Stomach (tissue), 9 donors: ENCODE data around the gene DIAPH3. TPM values are rescaled to one million over a fixed set of nuclear protein-coding genes. Genes with fewer than 3 reads are reported as not detected.

ENCODE experiments used
- DNase-seq, 2 donors: peaks; one replicate each; pipeline versions ENCODE4 v3.0.0 to v3.0.0-alpha.2; 2013 to 2019
- H3K27ac ChIP-seq, 5 donors: fragments of 200-600 bp in 4 of 5; sonication (generic) in 4 of 5; one replicate each; pipeline ENCODE4 v1.5.1; 2013 to 2019; ENCODE audit warnings: mild to moderate bottlenecking in 1 of 5, moderate library complexity in 1 of 5
- H3K27me3 ChIP-seq, 3 donors: fragments of 200-600 bp; sonication (generic); one replicate each; pipeline ENCODE4 v1.5.1; 2017 to 2019; ENCODE audit warnings: mixed run types in 1 of 3
- H3K36me3 ChIP-seq, 4 donors: fragments of 200-600 bp; sonication (generic); 1 replicate in 3 of 4; 2 replicates in 1 of 4; pipeline ENCODE4 v1.5.1; 2016 to 2019
- H3K4me1 ChIP-seq, 4 donors: fragments of 200-600 bp; sonication (generic); one replicate each; pipeline ENCODE4 v1.5.1; 2016 to 2019
- H3K4me3 ChIP-seq, 4 donors: fragments of 200-600 bp; sonication (generic) in 3 of 4; one replicate each; pipeline ENCODE4 v1.5.1; 2016 to 2019; ENCODE audit warnings: mild to moderate bottlenecking in 1 of 4
- H3K9me3 ChIP-seq, 4 donors: fragments of 200-600 bp; sonication (generic); one replicate each; pipeline ENCODE4 v1.5.1; 2016 to 2019
- EP300 ChIP-seq: sonication (generic); formaldehyde crosslinking; IDR thresholded peaks from one replicate; pipeline ENCODE4 v1.6.1; 2017; ENCODE audit warnings: antibody characterized with exemption
- POLR2A ChIP-seq, 4 donors: fragments of 450-650 bp; IDR thresholded peaks; one replicate each; pipeline ENCODE4 v1.6.1; 2016; ENCODE audit warnings: antibody characterized with exemption in 4 of 4, control low read depth in 2 of 4, mild to moderate bottlenecking in 1 of 4, moderate library complexity in 1 of 4
- POLR2AphosphoS5 ChIP-seq, 3 donors: sonication (generic); formaldehyde crosslinking; IDR thresholded peaks; one replicate each; pipeline ENCODE4 v1.6.1; 2016; ENCODE audit warnings: antibody characterized with exemption in 3 of 3
- WGBS, 5 donors: extraction: QIAGEN DNeasy Blood & Tissue Kit in 3 of 5; methylation state at CpG; one replicate each; pipeline versions ENCODE4 v1.1.5 to v1.1.7; 2013 to 2018; 5-methylcytosine and 5-hydroxymethylcytosine counted together
- intact Hi-C: fragments of 100-400 bp; cut with DNase I; formaldehyde crosslinking; loops from one replicate; pipeline ENCODE4 v1.15.1; 2023; ENCODE audit warnings: low total_unique reads
- polyA plus RNA-seq, 3 donors: library from polyadenylated mRNA; stranded (reverse); fragments of 200-250 nt; gene quantifications; one replicate each; pipeline ENCODE4 v1.2.3, GENCODE V29; 2013
- total RNA-seq, 5 donors: library from RNA; depleted of rRNA; stranded (reverse); fragments of >200 nt; gene quantifications; one replicate each; pipeline versions ENCODE4 v1.1.0 to v1.2.3, GENCODE V29; 2014 to 2016
- TF ChIP-seq, protein P1 (sequence below), 7 experiments: fragments of 450-650 bp in 4 of 7; fragments of 200-600 bp in 3 of 7; sonication (generic) in 3 of 7; IDR thresholded peaks; one replicate each; pipeline ENCODE4 v1.5.1; 2016 to 2019; ENCODE audit warnings: antibody characterized with exemption in 7 of 7, control low read depth in 2 of 7, mild to moderate bottlenecking in 1 of 7
- donor health status: healthy with polysubstance abuse.
- donor health status: Bipolar disorder and iron deficiency.
- donor health status: healthy.

DIAPH3 gene
- total and polyA plus RNA-seq, 8 donors: 2.5 to 12.1 (median 4.6) TPM

DNA sequence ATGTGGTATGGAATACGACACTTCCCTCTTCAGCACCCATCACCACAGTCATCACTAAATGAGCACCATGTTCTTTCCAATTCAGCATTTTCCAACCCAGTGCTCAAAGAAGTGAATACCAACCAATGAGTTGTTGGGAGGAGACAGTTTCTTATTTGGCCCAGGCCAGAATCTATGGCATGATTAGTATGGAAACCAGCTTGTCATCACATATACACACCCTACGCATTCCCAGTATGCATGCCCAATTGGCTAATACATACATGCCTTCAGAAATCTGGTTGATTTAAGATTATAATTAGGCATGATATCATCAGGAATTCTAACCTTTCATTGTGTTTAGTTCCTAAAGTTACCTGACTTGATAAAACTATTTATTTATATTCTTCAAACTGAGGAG lies 430.0 kb downstream of the DIAPH3 start:
- H3K9me3 ChIP-seq: no peaks in the 10 kb centered on the region
- H3K4me3 ChIP-seq: no peak overlapping the region
- TF ChIP-seq POLR2AphosphoS5 (IDR thresholded peaks at IDR 0.05) (no peak), EP300 (no peak), POLR2A (IDR thresholded peaks at IDR 0.05) (no peak)
- TF ChIP-seq, protein P1, sequence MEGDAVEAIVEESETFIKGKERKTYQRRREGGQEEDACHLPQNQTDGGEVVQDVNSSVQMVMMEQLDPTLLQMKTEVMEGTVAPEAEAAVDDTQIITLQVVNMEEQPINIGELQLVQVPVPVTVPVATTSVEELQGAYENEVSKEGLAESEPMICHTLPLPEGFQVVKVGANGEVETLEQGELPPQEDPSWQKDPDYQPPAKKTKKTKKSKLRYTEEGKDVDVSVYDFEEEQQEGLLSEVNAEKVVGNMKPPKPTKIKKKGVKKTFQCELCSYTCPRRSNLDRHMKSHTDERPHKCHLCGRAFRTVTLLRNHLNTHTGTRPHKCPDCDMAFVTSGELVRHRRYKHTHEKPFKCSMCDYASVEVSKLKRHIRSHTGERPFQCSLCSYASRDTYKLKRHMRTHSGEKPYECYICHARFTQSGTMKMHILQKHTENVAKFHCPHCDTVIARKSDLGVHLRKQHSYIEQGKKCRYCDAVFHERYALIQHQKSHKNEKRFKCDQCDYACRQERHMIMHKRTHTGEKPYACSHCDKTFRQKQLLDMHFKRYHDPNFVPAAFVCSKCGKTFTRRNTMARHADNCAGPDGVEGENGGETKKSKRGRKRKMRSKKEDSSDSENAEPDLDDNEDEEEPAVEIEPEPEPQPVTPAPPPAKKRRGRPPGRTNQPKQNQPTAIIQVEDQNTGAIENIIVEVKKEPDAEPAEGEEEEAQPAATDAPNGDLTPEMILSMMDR (IDR thresholded peaks at IDR 0.05): no peak
- H3K27me3 ChIP-seq: no peaks in the 10 kb centered on the region
- H3K27ac ChIP-seq: no peak overlapping the region
- H3K4me1 ChIP-seq: no peaks in the 10 kb centered on the region
- intact Hi-C loops: no loop called here
- WGBS, 5 donors: 93 to 99% (median 98%) methylated on average over 2 of the region's 2 CpGs
- DNase-seq: no peak
- H3K36me3 ChIP-seq: no peaks in the 10 kb centered on the region

DNA sequence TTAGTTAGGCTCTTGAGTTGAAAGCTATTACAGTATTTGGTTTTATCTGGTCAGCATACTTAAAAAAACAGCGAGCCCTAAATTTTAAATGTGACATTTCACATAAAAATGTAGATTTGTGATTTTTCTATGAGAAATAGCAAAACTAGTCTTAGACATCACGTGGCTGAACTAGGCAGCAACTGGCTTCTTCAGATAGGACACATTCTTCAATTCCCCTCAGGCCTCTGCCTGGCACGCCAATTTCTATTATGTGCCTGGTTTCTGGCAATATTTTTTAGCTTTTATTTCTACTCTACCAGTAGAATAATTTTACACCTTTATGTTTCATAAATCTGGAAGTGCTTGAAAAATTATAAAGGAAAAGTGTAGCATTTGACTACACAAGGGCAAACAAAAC lies 433.7 kb downstream of the DIAPH3 start:
- no peaks in the 10 kb centered on the region for H3K9me3 ChIP-seq
- no peak overlapping the region for H3K27ac ChIP-seq
- WGBS, 5 donors: 90 to 96% (median 96%) methylated on average over 3 of the region's 3 CpGs
- DNase-seq: no peak
- no peaks in the 10 kb centered on the region for H3K27me3 ChIP-seq
- H3K4me1 ChIP-seq: no peaks in the 10 kb centered on the region
- no peak for TF ChIP-seq EP300
- no peak for TF ChIP-seq POLR2A (IDR thresholded peaks at IDR 0.05)
- no peak for TF ChIP-seq POLR2AphosphoS5 (IDR thresholded peaks at IDR 0.05)
- TF ChIP-seq, protein P1 (IDR thresholded peaks at IDR 0.05): no peak
- H3K36me3 ChIP-seq: no peaks in the 10 kb centered on the region
- no peak overlapping the region for H3K4me3 ChIP-seq
- intact Hi-C loops: no loop called here

GRCh38 chr13:59728896-59729545 lies 434.7 kb downstream of the DIAPH3 start:
- H3K27ac ChIP-seq: no peak overlapping the region
- TF ChIP-seq POLR2AphosphoS5 (IDR thresholded peaks at IDR 0.05): no peak
- H3K36me3 ChIP-seq: no peaks in the 10 kb centered on the region
- no peaks in the 10 kb centered on the region for H3K27me3 ChIP-seq
- no peak for DNase-seq
- intact Hi-C loops: no loop called here
- no peaks in the 10 kb centered on the region for H3K9me3 ChIP-seq
- no peaks in the 10 kb centered on the region for H3K4me1 ChIP-seq
- WGBS, 5 donors: 50 to 68% (median 53%) methylated on average over 3 of the region's 3 CpGs
- no peak overlapping the region for H3K4me3 ChIP-seq

GRCh38 chr13:59721926-59722910 lies 441.5 kb downstream of the DIAPH3 start:
- intact Hi-C loops: no loop called here
- Histone ChIP-seq H3K9me3 (no peaks in the 10 kb centered on the region), H3K4me3 (no peak overlapping the region), H3K36me3 (no peaks in the 10 kb centered on the region), H3K27ac (no peak overlapping the region), H3K4me1 (peaks cover 0 to 11% (median 3%) of the 10 kb centered on the region in 4 donors), H3K27me3 (no peaks in the 10 kb centered on the region)
- no peak for DNase-seq
- TF ChIP-seq, protein P1 (IDR thresholded peaks at IDR 0.05): no peak
- no peak for TF ChIP-seq POLR2AphosphoS5 (IDR thresholded peaks at IDR 0.05)
- 65 to 87% (median 73%) methylated on average over 6 of the region's 6 CpGs for WGBS, 5 donors
